NT2/D1 (cell line): ENCODE data around the gene MRS2.

Experiments used
- DNase-seq: peaks from one replicate; pipeline ENCODE4 v3.0.0-alpha.2; 2011; ENCODE audit warnings: low read depth, low spot score
- H3K27me3 ChIP-seq: 2 replicates; pipeline ENCODE4 v1.6.0; 2011; ENCODE audit warnings: mild to moderate bottlenecking; ENCODE audit not compliant: insufficient read length, insufficient read depth
- H3K36me3 ChIP-seq: 2 replicates; pipeline ENCODE4 v1.6.1; 2011; ENCODE audit warnings: mild to moderate bottlenecking, low read length, mixed read lengths; ENCODE audit not compliant: insufficient read depth, insufficient read length
- H3K4me1 ChIP-seq: 2 replicates; pipeline ENCODE4 v1.5.1; 2011; ENCODE audit not compliant: insufficient read depth, insufficient read length
- H3K4me3 ChIP-seq: 2 replicates; pipeline ENCODE4 v1.5.1; 2011; ENCODE audit warnings: low read depth; ENCODE audit not compliant: insufficient read length
- H3K9ac ChIP-seq: 2 replicates; pipeline ENCODE4 v1.6.0; 2011; ENCODE audit warnings: low read depth; ENCODE audit not compliant: insufficient read length
- H3K9me3 ChIP-seq: 2 replicates; pipeline ENCODE4 v1.5.1; 2011; ENCODE audit warnings: mild to moderate bottlenecking, low read length; ENCODE audit not compliant: insufficient read depth
- SUZ12 ChIP-seq: IDR thresholded peaks from 2 replicates; pipeline ENCODE4 v1.6.1; 2011; ENCODE audit not compliant: insufficient read length, insufficient read depth; ENCODE audit errors: extremely low read depth
- YY1 ChIP-seq: IDR thresholded peaks from 2 replicates; pipeline ENCODE4 v1.6.1; 2011; ENCODE audit not compliant: insufficient read length, insufficient read depth
- ZNF274 ChIP-seq: IDR thresholded peaks from 2 replicates; pipeline ENCODE4 v1.6.1; 2011; ENCODE audit warnings: mild to moderate bottlenecking, low read depth, low read length

The MRS2 gene

DNA sequence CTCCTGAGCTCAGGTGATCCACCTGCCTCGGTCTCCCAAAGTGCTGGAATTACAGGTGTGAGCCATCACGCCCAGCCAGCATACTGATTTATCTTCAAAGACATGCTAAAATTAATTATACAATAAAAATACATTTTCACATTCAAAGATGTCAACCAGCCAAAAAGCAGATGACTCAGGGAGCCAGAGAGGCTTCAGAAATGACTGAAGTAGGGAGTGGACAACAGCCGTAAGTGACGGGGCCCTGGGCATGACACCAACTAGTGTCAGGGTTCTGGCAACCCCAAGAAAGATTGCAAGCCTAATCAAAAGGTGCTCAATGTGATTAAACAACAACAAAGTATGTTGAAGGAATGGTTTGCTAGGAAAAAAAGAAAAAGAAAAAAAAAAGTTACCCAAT is 58.2 kb downstream of the MRS2 start:
- no peak overlapping the region for H3K9ac ChIP-seq
- no peaks in the 10 kb centered on the region for H3K9me3 ChIP-seq
- DNase-seq = no peak
- no peaks in the 10 kb centered on the region for H3K4me1 ChIP-seq
- TF ChIP-seq SUZ12 (no peak), YY1 (no peak), ZNF274 (no peak)
- H3K4me3 ChIP-seq = no peak overlapping the region
- H3K27me3 ChIP-seq = no peaks in the 10 kb centered on the region
- H3K36me3 ChIP-seq = no peaks in the 10 kb centered on the region

DNA sequence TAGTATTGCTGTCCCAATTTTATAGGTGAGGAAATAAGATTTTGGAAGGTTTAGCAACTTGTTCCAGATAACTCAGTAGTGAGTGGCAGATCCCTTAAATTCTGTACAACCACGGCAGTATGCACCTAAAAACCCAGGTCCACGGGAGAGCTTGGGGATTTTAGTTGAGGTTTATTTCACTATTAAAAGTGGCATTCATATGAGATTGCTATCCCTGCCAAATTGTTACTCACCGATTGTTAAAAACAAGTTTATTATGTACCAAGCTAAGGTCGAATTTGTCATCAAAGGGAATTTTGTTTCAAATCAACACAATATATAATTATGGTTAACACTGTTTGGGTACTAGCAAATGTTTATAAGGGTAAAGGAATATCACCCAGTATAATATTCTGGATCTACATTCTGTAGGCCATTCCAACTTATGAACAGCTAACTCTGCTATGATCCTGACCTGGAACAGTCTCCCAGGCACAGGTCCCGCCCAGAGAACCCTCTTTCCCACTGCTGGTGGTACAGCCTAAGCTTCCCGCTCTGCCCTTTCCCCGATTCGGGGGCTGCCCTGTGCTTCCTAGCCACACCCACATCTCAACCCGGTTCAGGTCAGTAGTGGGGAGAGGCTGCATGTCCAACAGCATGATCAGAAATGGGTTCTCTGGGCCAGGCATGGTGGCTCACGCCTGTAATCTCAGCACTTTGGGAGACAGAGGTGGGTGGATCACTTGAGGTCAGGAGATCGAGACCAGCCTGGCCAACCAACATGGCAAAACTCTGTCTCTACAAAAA is 61.7 kb downstream of the MRS2 start:
- Histone ChIP-seq H3K4me1 (no peaks in the 10 kb centered on the region), H3K4me3 (no peak overlapping the region), H3K9me3 (no peaks in the 10 kb centered on the region), H3K9ac (no peak overlapping the region), H3K36me3 (no peaks in the 10 kb centered on the region), H3K27me3 (no peaks in the 10 kb centered on the region)
- no peak for TF ChIP-seq SUZ12
- TF ChIP-seq ZNF274 = no peak
- TF ChIP-seq YY1 = no peak
- DNase-seq = no peak

DNA sequence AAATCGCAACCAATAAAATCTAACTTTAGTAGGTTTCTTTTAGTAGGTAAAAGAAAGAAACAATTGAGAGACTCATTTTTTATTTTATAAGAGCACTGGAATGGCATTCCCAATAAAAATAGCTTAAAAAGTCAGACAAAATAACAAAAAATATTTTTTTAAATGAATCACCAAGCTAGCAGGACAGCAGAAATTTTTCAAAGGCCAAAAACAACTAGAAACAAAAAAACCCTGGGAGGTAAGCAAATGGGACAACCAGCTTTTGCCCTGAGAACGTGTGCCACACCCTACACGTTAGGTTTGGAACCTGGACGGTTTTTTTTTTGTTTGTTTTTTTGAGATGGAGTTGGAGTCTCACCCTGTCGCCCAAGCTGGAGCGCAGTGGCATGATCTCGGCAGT is 67.1 kb downstream of the MRS2 start:
- Histone ChIP-seq H3K36me3 (no peaks in the 10 kb centered on the region), H3K4me1 (no peaks in the 10 kb centered on the region), H3K27me3 (no peaks in the 10 kb centered on the region), H3K4me3 (no peak overlapping the region), H3K9me3 (no peaks in the 10 kb centered on the region), H3K9ac (no peak overlapping the region)
- TF ChIP-seq SUZ12 (no peak), ZNF274 (no peak), YY1 (no peak)
- DNase-seq = no peak

DNA sequence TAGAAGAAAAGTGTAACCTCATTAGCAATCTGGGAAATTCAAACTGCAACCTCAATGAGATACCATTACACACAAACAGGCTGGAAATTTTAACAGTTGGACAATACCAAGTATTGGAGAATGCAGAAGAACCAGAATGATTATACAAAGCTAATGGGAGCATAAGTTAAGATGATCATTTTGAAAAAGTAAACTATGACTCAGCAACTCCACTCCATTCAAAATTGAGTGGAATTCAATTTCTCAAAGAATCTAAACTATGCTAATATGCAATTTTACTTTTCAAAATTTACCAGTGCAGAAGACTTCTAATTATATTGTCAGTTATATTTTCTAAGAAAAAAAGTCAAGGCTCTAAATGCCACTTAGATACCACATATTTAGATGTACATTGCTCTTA is 69.4 kb downstream of the MRS2 start:
- TF ChIP-seq SUZ12 = no peak
- no peak for TF ChIP-seq YY1
- TF ChIP-seq ZNF274 = no peak
- no peaks in the 10 kb centered on the region for H3K27me3 ChIP-seq
- no peak for DNase-seq
- H3K4me3 ChIP-seq = no peak overlapping the region
- no peak overlapping the region for H3K9ac ChIP-seq
- no peaks in the 10 kb centered on the region for H3K9me3 ChIP-seq
- no peaks in the 10 kb centered on the region for H3K36me3 ChIP-seq
- H3K4me1 ChIP-seq = no peaks in the 10 kb centered on the region
